Uterus (tissue), 4 donors: ENCODE measurements around the gene IFNL4. TPM values are rescaled to one million over a fixed set of nuclear protein-coding genes. Genes with fewer than 3 reads are reported as not detected.

ENCODE experiments used
- DNase-seq, 2 donors: peaks; one replicate each; pipeline ENCODE4 v3.0.0-alpha.2; 2019 to 2020
- H3K27ac ChIP-seq, 2 donors: fragments of 200-600 bp; sonication (generic); 1 replicate in 1 of 2; 2 replicates in 1 of 2; pipeline ENCODE4 v1.5.1; 2016 to 2018
- H3K27me3 ChIP-seq, 2 donors: fragments of 200-600 bp; sonication (generic); one replicate each; pipeline ENCODE4 v1.5.1; 2018 to 2019; ENCODE audit warnings: control low read depth in 1 of 2
- H3K36me3 ChIP-seq, 2 donors: fragments of 200-600 bp; sonication (generic); one replicate each; pipeline ENCODE4 v1.5.1; 2019; ENCODE audit warnings: control low read depth in 1 of 2
- H3K4me1 ChIP-seq, 2 donors: fragments of 200-600 bp; sonication (generic); one replicate each; pipeline ENCODE4 v1.5.1; 2018 to 2019; ENCODE audit warnings: control low read depth in 1 of 2
- H3K4me3 ChIP-seq, 2 donors: fragments of 200-600 bp; sonication (generic); 1 replicate in 1 of 2; 2 replicates in 1 of 2; pipeline ENCODE4 v1.5.1; 2018 to 2019; ENCODE audit warnings: mild to moderate bottlenecking in 1 of 2
- H3K9me3 ChIP-seq, 2 donors: fragments of 200-600 bp; sonication (generic); one replicate each; pipeline ENCODE4 v1.5.1; 2019; ENCODE audit warnings: control low read depth in 1 of 2
- POLR2A ChIP-seq, 2 donors: fragments of 450-650 bp; IDR thresholded peaks; one replicate each; pipeline ENCODE4 v1.6.1; 2016; ENCODE audit warnings: antibody characterized with exemption in 2 of 2, mild to moderate bottlenecking in 1 of 2, moderate library complexity in 1 of 2
- intact Hi-C: fragments of 100-400 bp; cut with DNase I; formaldehyde crosslinking; loops from one replicate; pipeline ENCODE4 v1.15.1; 2023; ENCODE audit warnings: low total_unique reads
- total RNA-seq, 4 donors: library from RNA; depleted of rRNA in 3 of 4; stranded (reverse); fragments of >200 nt in 3 of 4; gene quantifications; one replicate each; pipeline versions ENCODE4 v1.1.0 to v1.2.4, GENCODE V29; 2014 to 2023
- TF ChIP-seq, protein P1 (sequence below), 4 experiments: fragments of 200-600 bp in 2 of 4; fragments of 450-650 bp in 2 of 4; sonication (generic) in 2 of 4; IDR thresholded peaks; one replicate each; pipeline ENCODE4 v1.5.1; 2016 to 2019; ENCODE audit warnings: antibody characterized with exemption in 4 of 4, mild to moderate bottlenecking in 2 of 4, moderate library complexity in 1 of 4
- donor health status: DM: yes; HTN: yes; CAD: no.

The IFNL4 gene
- total RNA-seq, 4 donors from 2014 or later = 0.90 TPM; not detected in 3

DNA sequence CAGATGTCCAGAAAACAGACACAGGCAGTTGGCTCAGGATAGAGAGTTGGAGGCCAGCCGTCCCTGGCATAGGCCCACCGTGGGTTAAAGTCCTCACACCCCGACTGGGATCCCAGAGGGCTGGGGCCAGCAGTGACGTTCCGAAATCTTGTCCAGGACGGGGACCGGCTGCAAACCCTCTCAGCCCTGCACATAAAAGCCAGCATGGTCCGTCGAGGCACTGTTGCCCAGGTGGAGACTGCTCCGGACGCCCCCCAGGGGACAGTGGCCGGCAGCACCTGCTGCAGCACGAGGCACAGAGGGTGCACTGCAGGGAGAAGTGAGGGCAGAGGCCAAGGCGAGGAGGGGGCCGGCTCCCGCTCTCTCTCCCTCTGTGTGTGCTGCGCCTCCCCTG is 15.3 kb upstream of the IFNL4 start:
- no peaks in the 10 kb centered on the region for H3K4me1 ChIP-seq
- TF ChIP-seq POLR2A (IDR thresholded peaks at IDR 0.05) = no peak
- TF ChIP-seq, protein P1, sequence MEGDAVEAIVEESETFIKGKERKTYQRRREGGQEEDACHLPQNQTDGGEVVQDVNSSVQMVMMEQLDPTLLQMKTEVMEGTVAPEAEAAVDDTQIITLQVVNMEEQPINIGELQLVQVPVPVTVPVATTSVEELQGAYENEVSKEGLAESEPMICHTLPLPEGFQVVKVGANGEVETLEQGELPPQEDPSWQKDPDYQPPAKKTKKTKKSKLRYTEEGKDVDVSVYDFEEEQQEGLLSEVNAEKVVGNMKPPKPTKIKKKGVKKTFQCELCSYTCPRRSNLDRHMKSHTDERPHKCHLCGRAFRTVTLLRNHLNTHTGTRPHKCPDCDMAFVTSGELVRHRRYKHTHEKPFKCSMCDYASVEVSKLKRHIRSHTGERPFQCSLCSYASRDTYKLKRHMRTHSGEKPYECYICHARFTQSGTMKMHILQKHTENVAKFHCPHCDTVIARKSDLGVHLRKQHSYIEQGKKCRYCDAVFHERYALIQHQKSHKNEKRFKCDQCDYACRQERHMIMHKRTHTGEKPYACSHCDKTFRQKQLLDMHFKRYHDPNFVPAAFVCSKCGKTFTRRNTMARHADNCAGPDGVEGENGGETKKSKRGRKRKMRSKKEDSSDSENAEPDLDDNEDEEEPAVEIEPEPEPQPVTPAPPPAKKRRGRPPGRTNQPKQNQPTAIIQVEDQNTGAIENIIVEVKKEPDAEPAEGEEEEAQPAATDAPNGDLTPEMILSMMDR (IDR thresholded peaks at IDR 0.05) = no peak
- H3K9me3 ChIP-seq = no peaks in the 10 kb centered on the region
- no peak overlapping the region for H3K4me3 ChIP-seq
- no peaks in the 10 kb centered on the region for H3K36me3 ChIP-seq
- intact Hi-C loops = no loop called here
- no peak overlapping the region for H3K27ac ChIP-seq
- DNase-seq = no peak
- peaks cover 0 to 5% of the 10 kb centered on the region in 2 donors for H3K27me3 ChIP-seq

- intact Hi-C loops = no loop called here
- Histone ChIP-seq H3K27ac (no peak overlapping the region), H3K9me3 (no peaks in the 10 kb centered on the region), H3K4me1 (no peaks in the 10 kb centered on the region), H3K36me3 (no peaks in the 10 kb centered on the region), H3K27me3 (peaks cover 0 to 5% of the 10 kb centered on the region in 2 donors), H3K4me3 (no peak overlapping the region)
- TF ChIP-seq, protein P1 (IDR thresholded peaks at IDR 0.05) = no peak
- TF ChIP-seq POLR2A (IDR thresholded peaks at IDR 0.05) = no peak
- no peak for DNase-seq
Observed at GRCh38 chr19:39262496-39262895, 13.8 kb upstream of the IFNL4 start.

DNA sequence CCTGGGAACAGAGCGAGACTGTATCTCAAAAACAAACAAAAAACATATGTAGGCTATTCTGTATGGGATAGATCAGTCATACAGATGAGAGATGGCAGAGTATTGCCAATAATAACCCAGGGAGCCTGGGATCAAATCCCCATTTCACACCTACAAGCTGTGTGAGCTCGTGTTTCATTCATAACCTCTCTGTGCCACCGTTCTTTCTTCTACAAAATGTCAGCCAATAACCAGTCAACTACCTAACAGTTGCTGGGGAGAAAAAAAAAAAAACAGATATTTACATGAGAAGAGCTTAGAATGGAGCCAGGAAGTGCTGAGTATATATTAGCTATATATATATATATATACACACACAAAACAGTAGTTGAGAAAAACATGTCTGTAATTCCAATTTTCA is 13.0 kb upstream of the IFNL4 start:
- Histone ChIP-seq H3K27ac (no peak overlapping the region), H3K4me3 (no peak overlapping the region), H3K9me3 (no peaks in the 10 kb centered on the region), H3K27me3 (peaks cover 0 to 5% of the 10 kb centered on the region in 2 donors), H3K4me1 (no peaks in the 10 kb centered on the region), H3K36me3 (no peaks in the 10 kb centered on the region)
- intact Hi-C loops = no loop called here
- TF ChIP-seq POLR2A (IDR thresholded peaks at IDR 0.05) = no peak
- TF ChIP-seq, protein P1 (IDR thresholded peaks at IDR 0.05) = no peak
- no peak for DNase-seq

DNA sequence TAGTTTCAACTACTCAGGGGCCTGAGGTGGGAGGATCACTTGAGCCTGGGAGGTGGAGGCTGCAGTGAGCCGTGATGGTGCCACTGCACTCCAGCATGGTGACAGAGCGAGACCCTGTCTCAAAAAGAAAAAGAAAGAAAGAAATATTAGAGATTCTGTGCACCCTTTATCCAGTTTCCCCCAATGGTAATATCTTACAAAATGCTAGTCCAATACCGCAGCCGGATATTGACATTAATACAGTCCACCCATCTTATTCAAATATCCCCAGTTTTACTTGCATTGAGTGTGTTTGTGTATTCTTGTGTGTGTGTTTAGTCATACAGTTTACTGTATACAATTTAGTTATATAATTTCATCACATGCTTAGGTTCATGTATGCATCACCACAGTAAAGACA is 8.6 kb upstream of the IFNL4 start:
- H3K4me1 ChIP-seq = no peaks in the 10 kb centered on the region
- no peaks in the 10 kb centered on the region for H3K9me3 ChIP-seq
- no peak overlapping the region for H3K27ac ChIP-seq
- H3K36me3 ChIP-seq = no peaks in the 10 kb centered on the region
- peaks cover 0 to 2% of the 10 kb centered on the region in 2 donors for H3K27me3 ChIP-seq
- no peak for DNase-seq
- TF ChIP-seq, protein P1 (IDR thresholded peaks at IDR 0.05) = no peak
- no peak for TF ChIP-seq POLR2A (IDR thresholded peaks at IDR 0.05)
- H3K4me3 ChIP-seq = no peak overlapping the region
- intact Hi-C loops = no loop called here

GRCh38 chr19:39254531-39255345 is 6.1 kb upstream of the IFNL4 start:
- no peaks in the 10 kb centered on the region for H3K36me3 ChIP-seq
- TF ChIP-seq, protein P1 (IDR thresholded peaks at IDR 0.05) = no peak
- no peaks in the 10 kb centered on the region for H3K27me3 ChIP-seq
- no peaks in the 10 kb centered on the region for H3K9me3 ChIP-seq
- H3K4me3 ChIP-seq = no peak overlapping the region
- no peak for DNase-seq
- intact Hi-C loops = no loop called here
- H3K27ac ChIP-seq = no peak overlapping the region
- H3K4me1 ChIP-seq = no peaks in the 10 kb centered on the region
